Measurements from ENCODE around the gene ACOX3.

DNA sequence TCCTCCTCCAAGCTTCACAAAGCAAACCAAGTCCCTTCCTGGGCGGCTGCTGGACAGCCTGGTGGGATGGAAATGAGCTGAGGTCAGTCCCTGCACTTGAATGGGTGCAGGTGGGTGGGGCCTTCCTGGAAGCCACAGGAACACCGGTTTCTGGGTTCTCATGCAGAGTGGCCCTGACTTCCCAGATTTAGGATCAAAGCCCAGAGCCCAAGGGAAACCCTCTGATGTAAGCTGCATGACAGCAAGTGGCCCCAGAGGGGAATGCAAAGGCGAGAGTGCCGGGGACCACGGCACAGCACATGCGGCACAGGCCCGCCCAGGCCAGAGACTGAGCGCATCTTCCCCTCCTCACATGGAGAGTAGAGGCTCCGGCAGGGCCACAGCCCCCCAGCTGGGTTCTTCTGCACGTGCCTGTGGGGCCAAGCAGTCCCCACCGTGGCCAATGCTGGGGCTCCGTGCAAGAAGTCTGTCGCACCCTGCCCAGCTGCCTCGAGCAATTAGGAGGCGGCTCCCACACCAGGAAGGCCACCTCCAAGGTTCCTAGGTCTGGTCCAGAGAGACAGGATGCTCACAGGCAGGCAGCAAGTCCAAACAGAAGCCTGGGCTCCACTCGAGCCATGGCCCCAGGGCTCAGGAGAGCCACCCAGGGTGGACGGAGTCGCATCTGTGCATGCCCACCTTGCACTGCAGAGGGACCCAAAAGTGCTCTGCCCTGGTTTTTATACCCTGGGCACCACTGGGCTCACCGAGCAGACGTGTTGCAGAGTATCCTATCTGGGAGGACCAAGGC, 88.0 kb downstream of the ACOX3 start:
- TF ChIP-seq, protein P1, sequence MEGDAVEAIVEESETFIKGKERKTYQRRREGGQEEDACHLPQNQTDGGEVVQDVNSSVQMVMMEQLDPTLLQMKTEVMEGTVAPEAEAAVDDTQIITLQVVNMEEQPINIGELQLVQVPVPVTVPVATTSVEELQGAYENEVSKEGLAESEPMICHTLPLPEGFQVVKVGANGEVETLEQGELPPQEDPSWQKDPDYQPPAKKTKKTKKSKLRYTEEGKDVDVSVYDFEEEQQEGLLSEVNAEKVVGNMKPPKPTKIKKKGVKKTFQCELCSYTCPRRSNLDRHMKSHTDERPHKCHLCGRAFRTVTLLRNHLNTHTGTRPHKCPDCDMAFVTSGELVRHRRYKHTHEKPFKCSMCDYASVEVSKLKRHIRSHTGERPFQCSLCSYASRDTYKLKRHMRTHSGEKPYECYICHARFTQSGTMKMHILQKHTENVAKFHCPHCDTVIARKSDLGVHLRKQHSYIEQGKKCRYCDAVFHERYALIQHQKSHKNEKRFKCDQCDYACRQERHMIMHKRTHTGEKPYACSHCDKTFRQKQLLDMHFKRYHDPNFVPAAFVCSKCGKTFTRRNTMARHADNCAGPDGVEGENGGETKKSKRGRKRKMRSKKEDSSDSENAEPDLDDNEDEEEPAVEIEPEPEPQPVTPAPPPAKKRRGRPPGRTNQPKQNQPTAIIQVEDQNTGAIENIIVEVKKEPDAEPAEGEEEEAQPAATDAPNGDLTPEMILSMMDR (conservative IDR thresholded peaks at IDR 0.05; ENCODE audit: low read length): no peak
- no peak for TF ChIP-seq EZH2phosphoT487 (IDR thresholded peaks at IDR 0.05; ENCODE audit: borderline replicate concordance)
